Breast epithelium (tissue), 3 donors: ENCODE data around the gene RNU1-1.

Experiments used
- CTCF ChIP-seq, 3 donors: fragments of 450-650 bp; IDR thresholded peaks; one replicate each; pipeline ENCODE4 v1.5.1; 2016 to 2017; ENCODE audit warnings: antibody characterized with exemption in 3 of 3, mild to moderate bottlenecking in 3 of 3, moderate library complexity in 3 of 3
- POLR2A ChIP-seq: fragments of 450-650 bp; IDR thresholded peaks from one replicate; pipeline ENCODE4 v1.6.1; 2016; ENCODE audit warnings: antibody characterized with exemption, mild to moderate bottlenecking, moderate library complexity

GRCh38 chr1:16521288-16521583 lies 7.2 kb upstream of the RNU1-1 start:
- TF ChIP-seq CTCF (IDR thresholded peaks at IDR 0.05) (no peak), POLR2A (no peak)
